Frontal cortex (tissue), 4 donors: ENCODE results near the gene APOM. TPM values are rescaled to one million over a fixed set of nuclear protein-coding genes. Genes with fewer than 3 reads are reported as not detected.

Source experiments
- DNase-seq, 2 donors: peaks; one replicate each; pipeline ENCODE4 v3.0.0; 2012; ENCODE audit warnings: low spot score in 2 of 2
- FAIRE-seq: peaks from 2 replicates; lab custom pipeline; 2012; peaks lifted over from hg19 to GRCh38; lab: Jason Lieb, UNC
- small RNA-seq: library from RNA; depleted of rRNA; stranded (forward); fragments of <200 nt; gene quantifications from one replicate; pipeline ENCODE3, GENCODE V24; 2014
- total RNA-seq: library from RNA; depleted of rRNA; stranded (reverse); fragments of >200 nt; gene quantifications from one replicate; pipeline ENCODE4 v1.2.3, GENCODE V29; 2014
- donor health status: control.
- donor health status: control.
- donor health status: control.

The APOM gene
- total RNA-seq, 1 donor from 2014 or later: 0.41 TPM

DNA sequence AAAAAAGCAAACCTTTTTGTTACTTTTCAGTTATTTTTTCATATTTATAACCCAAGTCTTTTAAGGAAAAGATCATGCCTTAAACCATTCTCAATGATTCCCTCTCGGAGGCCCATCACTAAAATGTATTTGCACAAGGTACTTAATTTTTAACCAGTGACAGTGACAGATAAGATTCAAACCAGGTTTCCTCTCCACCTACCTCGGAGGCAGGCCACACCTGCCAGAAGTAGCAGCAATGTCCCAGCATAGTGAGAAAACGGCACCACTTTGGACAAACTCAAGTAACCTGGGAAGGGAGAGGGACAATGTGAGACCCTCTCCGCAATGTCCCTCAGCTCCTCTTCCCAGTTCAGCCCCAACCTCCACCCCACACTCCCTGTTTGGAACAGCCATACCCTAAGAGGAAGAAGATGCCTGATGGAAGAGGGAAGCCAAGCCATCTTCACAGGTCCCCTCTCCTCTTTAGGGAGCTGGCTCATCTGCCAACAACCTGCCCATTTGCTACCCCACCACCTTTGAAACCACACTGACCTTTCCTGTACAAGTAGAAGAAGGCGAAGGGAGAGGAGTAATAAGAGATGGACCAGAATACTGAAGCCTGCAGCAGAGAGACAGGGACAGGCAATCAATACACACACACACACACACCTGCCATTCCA lies 45.2 kb downstream of the APOM start:
- DNase-seq (no peak), FAIRE-seq (no peak)

DNA sequence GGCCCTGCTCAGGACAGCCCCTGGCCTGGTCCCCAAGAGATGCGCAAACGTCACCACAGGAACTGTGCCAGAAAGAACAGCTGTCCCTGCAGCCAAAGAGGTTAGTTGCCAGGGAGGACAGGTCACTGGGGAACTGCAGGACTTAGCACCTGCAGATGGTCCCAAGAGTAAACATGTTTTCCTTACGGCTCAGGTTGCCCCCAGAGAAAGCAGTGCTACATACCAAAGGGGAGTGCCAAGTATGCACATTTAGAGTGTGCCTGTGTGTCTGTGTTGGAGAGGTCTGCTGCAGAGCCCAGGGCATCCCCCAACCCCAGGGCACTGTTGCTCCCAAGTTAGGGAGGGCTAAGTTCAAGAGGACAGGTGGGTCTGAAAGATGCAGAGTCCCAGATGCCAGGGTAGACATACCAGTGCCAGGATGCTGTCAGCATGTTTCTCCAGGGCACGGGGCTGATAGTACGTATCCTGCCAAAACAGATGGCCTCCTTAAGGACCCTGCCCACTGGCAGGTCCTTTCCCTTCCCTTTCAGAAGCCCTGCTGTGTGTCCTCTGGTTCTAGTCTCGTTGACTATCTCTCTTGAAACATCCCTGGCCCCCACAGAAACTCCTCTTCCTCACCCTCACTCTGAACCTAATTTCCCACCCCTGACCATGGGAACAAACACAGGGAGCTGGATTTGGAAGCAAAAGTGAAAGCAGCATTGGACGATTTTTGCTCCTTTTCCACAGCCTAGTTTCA lies 46.1 kb downstream of the APOM start:
- FAIRE-seq (no peak), DNase-seq (no peak)

DNA sequence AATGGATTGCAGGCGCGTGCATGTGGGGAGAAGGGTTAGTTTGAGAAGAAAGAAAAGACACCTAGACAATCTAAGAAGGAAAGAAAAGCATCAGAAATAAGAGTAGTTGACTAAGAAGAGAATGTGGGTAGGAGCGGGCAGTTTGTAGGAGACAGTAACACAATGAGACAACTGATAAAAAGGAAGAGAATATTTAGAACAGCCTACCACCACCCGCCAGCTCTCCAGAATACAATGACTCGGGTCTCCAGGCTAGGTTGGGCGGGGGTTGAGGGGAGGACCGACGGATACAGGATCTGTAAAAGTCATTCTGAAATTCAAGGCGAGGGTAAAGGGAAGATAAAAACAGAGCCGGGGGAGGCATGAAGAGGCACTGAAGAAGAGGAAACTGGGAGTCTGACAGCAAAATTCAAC lies 46.7 kb downstream of the APOM start:
- DNase-seq: peak in 1 of 2 donors; percentile 55

DNA sequence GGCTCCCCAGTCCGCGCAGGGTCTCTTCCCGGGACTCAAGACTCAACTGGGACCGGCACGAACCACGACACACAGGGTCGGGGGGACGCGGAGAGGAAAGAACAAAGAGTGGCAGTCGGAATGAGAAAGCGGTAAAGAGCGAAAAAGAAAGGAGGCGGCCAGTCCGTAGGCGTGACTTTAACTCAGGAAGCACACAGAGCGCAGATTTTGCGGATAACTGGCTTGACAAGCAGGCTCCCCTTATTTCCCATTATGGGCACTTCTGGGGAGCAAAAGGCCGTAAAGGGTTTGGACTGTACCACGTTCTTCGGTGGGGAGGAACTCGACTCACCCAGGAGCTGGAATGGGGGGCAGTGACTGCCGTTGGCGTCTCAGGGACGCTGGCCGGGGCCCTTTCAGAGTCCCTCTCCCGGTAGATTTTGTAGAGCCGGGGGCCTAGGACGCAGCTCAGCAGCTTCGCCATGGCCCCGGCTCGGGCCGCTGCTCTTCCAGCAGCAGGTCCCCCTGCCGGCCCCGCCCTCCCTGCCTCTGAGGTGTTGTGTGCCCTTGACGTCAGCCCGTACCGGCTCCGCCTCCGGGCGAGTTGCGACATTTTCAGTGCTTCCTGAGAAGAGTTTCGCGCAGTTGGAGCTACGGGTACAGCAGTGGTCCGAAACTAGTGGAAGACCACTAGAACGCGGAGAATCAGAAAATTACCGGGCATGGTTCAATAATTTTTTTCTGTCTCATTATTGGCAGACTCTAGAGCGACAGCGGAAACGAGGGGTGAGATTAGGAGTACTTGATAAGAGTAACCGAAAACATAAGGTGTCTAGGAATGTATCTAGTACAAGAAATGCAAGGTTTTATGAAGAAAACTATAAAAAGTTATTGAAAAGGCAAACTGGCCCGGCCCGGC lies 47.4 kb downstream of the APOM start, which contains the start of gene ABHD16A:
Gene ABHD16A (minus strand): TSS at position 506 of the 898 bp plus-strand sequence. CDS start 43 bp downstream, at position 463.
- FAIRE-seq: no peak

More for the DNA sequence above, 46.7 kb downstream of the APOM start:
- FAIRE-seq: no peak

DNA sequence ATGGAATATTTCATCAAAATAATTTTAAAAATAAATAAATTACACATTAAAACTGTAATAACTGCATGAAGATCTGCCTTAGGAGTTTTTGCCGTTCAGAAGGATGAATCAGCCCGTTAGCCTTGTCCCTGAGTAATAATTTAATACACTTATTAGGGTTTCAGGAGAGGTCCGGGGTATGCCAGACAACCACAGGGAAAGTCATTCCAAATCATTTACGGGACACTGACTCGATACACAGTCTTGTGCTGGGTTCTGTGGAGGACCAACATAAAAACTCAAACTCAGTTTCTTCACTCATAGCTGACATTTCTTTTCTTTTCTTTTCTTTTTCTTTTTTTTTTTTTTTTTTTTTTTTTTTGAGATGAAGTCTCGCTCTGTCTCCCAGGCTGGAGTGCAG lies 50.2 kb downstream of the APOM start:
- DNase-seq (no peak), FAIRE-seq (no peak)

More for the DNA sequence above, 47.4 kb downstream of the APOM start, which contains the start of gene ABHD16A:
- DNase-seq: peak; percentile 92 to 99

DNA sequence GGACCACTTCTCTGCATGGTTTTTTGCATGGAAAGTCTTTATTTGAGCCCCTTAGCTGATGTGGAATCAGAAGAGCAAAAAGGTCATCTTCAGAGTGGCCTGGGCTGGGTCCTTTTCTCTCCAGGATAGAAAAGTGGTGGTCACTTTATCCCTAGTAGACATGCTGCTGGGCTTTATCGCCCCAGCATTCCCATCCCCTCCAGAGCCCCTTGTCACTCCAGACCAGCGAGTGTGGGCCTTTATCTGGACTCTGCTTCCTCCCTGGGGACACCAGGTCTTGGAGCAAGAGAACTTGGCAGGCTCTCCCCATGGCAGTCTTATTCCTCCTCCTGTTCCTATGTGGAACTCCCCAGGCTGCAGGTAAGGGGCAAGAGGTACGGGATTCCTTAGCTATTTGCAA lies 50.9 kb downstream of the APOM start, which contains the start of gene LY6G6F:
Gene LY6G6F (plus strand): TSS at position 268 of the 400 bp plus-strand sequence. CDS start 41 bp downstream, at position 309.
- DNase-seq (no peak), FAIRE-seq (no peak)

DNA sequence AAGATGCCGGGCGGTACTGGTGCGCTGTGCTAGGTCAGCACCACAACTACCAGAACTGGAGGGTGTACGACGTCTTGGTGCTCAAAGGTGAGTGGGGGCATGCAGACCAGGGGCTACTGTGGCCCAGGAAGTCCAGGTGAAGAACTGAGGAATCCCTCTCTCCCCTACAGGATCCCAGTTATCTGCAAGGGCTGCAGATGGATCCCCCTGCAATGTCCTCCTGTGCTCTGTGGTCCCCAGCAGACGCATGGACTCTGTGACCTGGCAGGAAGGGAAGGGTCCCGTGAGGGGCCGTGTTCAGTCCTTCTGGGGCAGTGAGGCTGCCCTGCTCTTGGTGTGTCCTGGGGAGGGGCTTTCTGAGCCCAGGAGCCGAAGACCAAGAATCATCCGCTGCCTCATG lies 52.0 kb downstream of the APOM start:
- no peak for FAIRE-seq

More for the DNA sequence above, 52.0 kb downstream of the APOM start:
- DNase-seq: no peak

Small RNA genes within 50 kb of the gene (small RNA-seq; reads per million reads assigned to genes)
- gene MIR4646: not detected
- not detected for gene MIR6832
- gene RF00019: not detected
- gene SNORA38: 1.1 reads per million, percentile 69 among the genes with 10 or more reads in this experiment
- gene UQCRHP1: not detected

Other genes with a start within 250 kb of the APOM start
- 0.41 TPM for gene MICB, start 157.7 kb upstream of the APOM start, total RNA-seq
- gene MCCD1, start 126.9 kb upstream of the APOM start, total RNA-seq: not detected
- 318 TPM for gene DDX39B, start 113.9 kb upstream of the APOM start, total RNA-seq
- 54.6 TPM for gene ATP6V1G2, start 109.3 kb upstream of the APOM start, total RNA-seq
- 20.4 TPM for gene NFKBIL1, start 108.3 kb upstream of the APOM start, total RNA-seq
- not detected for gene LTA, start 83.6 kb upstream of the APOM start, total RNA-seq
- gene TNF, start 80.3 kb upstream of the APOM start, total RNA-seq: not detected
- not detected for gene LTB, start 73.5 kb upstream of the APOM start, total RNA-seq
- gene LST1, start 69.6 kb upstream of the APOM start, total RNA-seq: 1.2 TPM
- not detected for gene NCR3, start 62.9 kb upstream of the APOM start, total RNA-seq
- 6.9 TPM for gene AIF1, start 40.7 kb upstream of the APOM start, total RNA-seq
- 30.6 TPM for gene PRRC2A, start 35.2 kb upstream of the APOM start, total RNA-seq
- gene BAG6, start 3.2 kb upstream of the APOM start, total RNA-seq: 150 TPM
- 16.7 TPM for gene C6orf47, start 4.9 kb downstream of the APOM start, total RNA-seq
- gene GPANK1, start 9.1 kb downstream of the APOM start, total RNA-seq: 11.4 TPM
- gene CSNK2B, start 10.2 kb downstream of the APOM start, total RNA-seq: 66.0 TPM
- gene LY6G5B, start 14.1 kb downstream of the APOM start, total RNA-seq: 1.6 TPM
- gene LY6G5C, start 25.2 kb downstream of the APOM start, total RNA-seq: 5.3 TPM
- 41.6 TPM for gene ABHD16A, start 47.4 kb downstream of the APOM start, total RNA-seq
- not detected for gene LY6G6F, start 51.0 kb downstream of the APOM start, total RNA-seq
- not detected for gene LY6G6D, start 59.5 kb downstream of the APOM start, total RNA-seq
- not detected for gene LY6G6C, start 65.9 kb downstream of the APOM start, total RNA-seq
- not detected for gene MPIG6B, start 67.5 kb downstream of the APOM start, total RNA-seq
- gene DDAH2, start 73.4 kb downstream of the APOM start, total RNA-seq: 90.9 TPM
- 26.1 TPM for gene CLIC1, start 80.6 kb downstream of the APOM start, total RNA-seq
- 2.9 TPM for gene MSH5, start 84.1 kb downstream of the APOM start, total RNA-seq
- gene SAPCD1, start 106.8 kb downstream of the APOM start, total RNA-seq: 0.82 TPM
- gene VWA7, start 121.4 kb downstream of the APOM start, total RNA-seq: under 0.01 TPM
- gene VARS1, start 139.9 kb downstream of the APOM start, total RNA-seq: 34.6 TPM
- 23.6 TPM for gene LSM2, start 151.1 kb downstream of the APOM start, total RNA-seq
- 5.7 TPM for gene HSPA1L, start 159.4 kb downstream of the APOM start, total RNA-seq
- gene HSPA1A, start 159.6 kb downstream of the APOM start, total RNA-seq: 111 TPM
- gene HSPA1B, start 171.8 kb downstream of the APOM start, total RNA-seq: 180 TPM
- gene NEU1, start 206.9 kb downstream of the APOM start, total RNA-seq: 19.6 TPM
- not detected for gene SLC44A4, start 223.1 kb downstream of the APOM start, total RNA-seq
- gene EHMT2, start 241.8 kb downstream of the APOM start, total RNA-seq: 102 TPM
- gene ZBTB12, start 246.2 kb downstream of the APOM start, total RNA-seq: 25.7 TPM